ENCODE data around the gene MAGI3. TPM values are rescaled to one million over a fixed set of nuclear protein-coding genes. Genes with fewer than 3 reads are reported as not detected.

MAGI3 gene
- total RNA-seq, 1 donor from 2014 or later = 7.0 TPM

GRCh38 chr1:113416496-113416895, 26.2 kb downstream of the MAGI3 start:
- peaks cover 4% of the 10 kb centered on the region for H3K36me3 Mint-ChIP-seq (ENCODE audit: unreplicated experiment)
- H3K4me1 Mint-ChIP-seq (ENCODE audit: unreplicated experiment) = peaks cover 2% of the 10 kb centered on the region
- no peak overlapping the region for H3K27ac Mint-ChIP-seq (ENCODE audit: unreplicated experiment)
- no peaks in the 10 kb centered on the region for H3K27me3 Mint-ChIP-seq (ENCODE audit: unreplicated experiment)
- H3K4me3 Mint-ChIP-seq (ENCODE audit: unreplicated experiment) = no peak overlapping the region
- H3K9me3 Mint-ChIP-seq (ENCODE audit: unreplicated experiment) = peaks cover 9% of the 10 kb centered on the region
- no peak for DNase-seq (ENCODE audit: extremely low spot score, unreplicated experiment)
- TF ChIP-seq, protein P1, sequence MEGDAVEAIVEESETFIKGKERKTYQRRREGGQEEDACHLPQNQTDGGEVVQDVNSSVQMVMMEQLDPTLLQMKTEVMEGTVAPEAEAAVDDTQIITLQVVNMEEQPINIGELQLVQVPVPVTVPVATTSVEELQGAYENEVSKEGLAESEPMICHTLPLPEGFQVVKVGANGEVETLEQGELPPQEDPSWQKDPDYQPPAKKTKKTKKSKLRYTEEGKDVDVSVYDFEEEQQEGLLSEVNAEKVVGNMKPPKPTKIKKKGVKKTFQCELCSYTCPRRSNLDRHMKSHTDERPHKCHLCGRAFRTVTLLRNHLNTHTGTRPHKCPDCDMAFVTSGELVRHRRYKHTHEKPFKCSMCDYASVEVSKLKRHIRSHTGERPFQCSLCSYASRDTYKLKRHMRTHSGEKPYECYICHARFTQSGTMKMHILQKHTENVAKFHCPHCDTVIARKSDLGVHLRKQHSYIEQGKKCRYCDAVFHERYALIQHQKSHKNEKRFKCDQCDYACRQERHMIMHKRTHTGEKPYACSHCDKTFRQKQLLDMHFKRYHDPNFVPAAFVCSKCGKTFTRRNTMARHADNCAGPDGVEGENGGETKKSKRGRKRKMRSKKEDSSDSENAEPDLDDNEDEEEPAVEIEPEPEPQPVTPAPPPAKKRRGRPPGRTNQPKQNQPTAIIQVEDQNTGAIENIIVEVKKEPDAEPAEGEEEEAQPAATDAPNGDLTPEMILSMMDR (IDR thresholded peaks at IDR 0.05) = no peak

DNA sequence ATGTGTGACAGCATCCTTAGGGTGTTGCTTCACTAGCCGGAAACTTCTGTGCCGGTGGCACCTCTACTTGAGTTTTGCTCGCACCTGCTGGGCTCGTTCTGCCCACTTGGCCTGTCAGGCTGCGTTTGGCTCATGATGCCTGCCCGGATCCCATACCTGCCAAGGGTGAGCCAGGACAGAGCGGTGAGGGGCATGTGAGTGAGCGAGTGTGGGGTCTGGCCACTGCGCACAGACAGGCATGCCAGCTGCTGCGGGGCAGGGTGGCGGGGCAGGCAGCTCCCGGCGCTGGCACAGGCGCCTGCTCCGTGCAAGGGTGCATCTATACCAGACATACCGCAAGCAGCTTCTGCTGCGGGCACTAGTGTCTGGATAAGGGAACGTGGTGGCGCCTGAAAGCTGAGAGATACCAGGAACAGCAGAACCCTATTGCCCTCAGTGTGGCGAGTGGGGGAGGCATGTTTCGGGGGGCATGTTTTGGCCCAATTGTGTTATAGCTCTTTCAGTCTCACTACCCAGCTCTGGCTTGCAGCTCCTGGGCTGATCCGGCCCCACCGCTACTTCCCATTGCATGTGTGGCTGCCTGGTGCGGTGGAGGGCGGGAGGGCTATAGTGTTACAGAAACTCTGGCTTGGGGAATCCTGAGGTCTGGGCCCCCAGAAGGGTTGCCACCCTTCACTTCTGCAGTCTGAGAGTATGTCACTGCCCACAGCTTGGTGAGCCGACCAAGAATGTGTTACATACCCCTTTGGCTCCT, 32.2 kb downstream of the MAGI3 start:
- peaks cover 16% of the 10 kb centered on the region for H3K36me3 Mint-ChIP-seq (ENCODE audit: unreplicated experiment)
- TF ChIP-seq, protein P1 (IDR thresholded peaks at IDR 0.05) = no peak
- H3K27me3 Mint-ChIP-seq (ENCODE audit: unreplicated experiment) = no peaks in the 10 kb centered on the region
- H3K27ac Mint-ChIP-seq (ENCODE audit: unreplicated experiment) = no peak overlapping the region
- peaks cover 23% of the 10 kb centered on the region for H3K9me3 Mint-ChIP-seq (ENCODE audit: unreplicated experiment)
- DNase-seq (ENCODE audit: extremely low spot score, unreplicated experiment) = no peak
- no peaks in the 10 kb centered on the region for H3K4me1 Mint-ChIP-seq (ENCODE audit: unreplicated experiment)
- no peak overlapping the region for H3K4me3 Mint-ChIP-seq (ENCODE audit: unreplicated experiment)

DNA sequence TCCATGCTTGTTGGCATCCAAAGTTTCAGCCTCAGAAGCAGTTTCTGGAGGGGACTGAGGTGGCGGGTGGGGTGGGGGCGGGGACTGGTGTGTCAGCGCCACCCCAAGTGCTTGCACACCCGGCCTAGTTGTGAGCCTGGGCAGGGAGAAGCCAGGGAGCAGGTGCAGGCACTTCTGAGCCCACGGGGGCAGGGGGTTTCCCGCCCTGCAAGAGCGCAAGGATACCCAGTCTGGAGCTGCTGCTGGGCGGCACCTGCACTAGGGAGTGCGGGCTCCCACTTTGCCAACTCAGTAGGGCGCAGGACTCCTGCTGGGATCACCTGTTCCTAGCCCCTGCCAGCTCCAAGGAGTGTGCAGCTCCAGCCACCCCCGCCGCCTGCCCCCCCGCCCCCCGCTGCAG, 33.5 kb downstream of the MAGI3 start:
- H3K4me1 Mint-ChIP-seq (ENCODE audit: unreplicated experiment) = no peaks in the 10 kb centered on the region
- H3K27ac Mint-ChIP-seq (ENCODE audit: unreplicated experiment) = no peak overlapping the region
- H3K27me3 Mint-ChIP-seq (ENCODE audit: unreplicated experiment) = no peaks in the 10 kb centered on the region
- no peak for DNase-seq (ENCODE audit: extremely low spot score, unreplicated experiment)
- H3K4me3 Mint-ChIP-seq (ENCODE audit: unreplicated experiment) = no peak overlapping the region
- TF ChIP-seq, protein P1 (IDR thresholded peaks at IDR 0.05) = no peak
- peaks cover 16% of the 10 kb centered on the region for H3K36me3 Mint-ChIP-seq (ENCODE audit: unreplicated experiment)
- peaks cover 23% of the 10 kb centered on the region for H3K9me3 Mint-ChIP-seq (ENCODE audit: unreplicated experiment)

DNA sequence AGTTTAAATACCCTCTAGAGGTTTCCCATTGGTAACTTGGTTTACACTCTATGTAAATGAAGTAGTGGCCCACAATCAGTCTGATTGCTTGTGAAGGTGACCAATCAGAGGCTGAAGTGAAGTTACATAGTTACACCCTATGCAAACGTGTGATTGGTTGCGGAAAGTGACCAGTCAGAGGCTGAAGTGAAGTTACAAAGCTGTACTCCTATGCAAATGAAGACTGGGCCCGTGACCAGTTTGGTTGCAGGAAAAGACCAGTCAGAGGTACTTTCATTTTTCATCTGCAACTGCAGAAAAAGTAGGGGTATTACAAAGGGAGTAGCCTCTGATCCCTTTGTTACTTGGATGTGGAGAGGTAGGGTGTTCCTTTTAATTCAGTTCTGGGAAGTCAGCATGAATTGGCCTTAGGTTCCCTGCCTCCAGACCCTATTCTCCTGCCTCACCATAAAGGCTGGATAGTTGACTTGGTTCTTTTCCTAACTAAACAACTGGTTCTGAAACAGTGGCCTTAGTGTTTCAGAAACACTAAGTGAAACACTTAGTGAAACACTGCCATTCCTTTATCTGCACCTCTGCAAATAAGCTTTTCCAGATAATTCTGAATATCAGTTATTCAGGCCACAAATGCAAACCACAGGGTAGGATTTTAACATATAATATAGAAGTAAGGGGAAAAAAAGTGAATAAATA, 39.3 kb downstream of the MAGI3 start:
- TF ChIP-seq, protein P1 (IDR thresholded peaks at IDR 0.05) = no peak
- H3K4me1 Mint-ChIP-seq (ENCODE audit: unreplicated experiment) = peaks cover 2% of the 10 kb centered on the region
- H3K27ac Mint-ChIP-seq (ENCODE audit: unreplicated experiment) = no peak overlapping the region
- no peak overlapping the region for H3K4me3 Mint-ChIP-seq (ENCODE audit: unreplicated experiment)
- H3K9me3 Mint-ChIP-seq (ENCODE audit: unreplicated experiment) = peaks cover 13% of the 10 kb centered on the region
- peaks cover 10% of the 10 kb centered on the region for H3K36me3 Mint-ChIP-seq (ENCODE audit: unreplicated experiment)
- DNase-seq (ENCODE audit: extremely low spot score, unreplicated experiment) = no peak
- H3K27me3 Mint-ChIP-seq (ENCODE audit: unreplicated experiment) = no peaks in the 10 kb centered on the region

- TF ChIP-seq, protein P1 (IDR thresholded peaks at IDR 0.05) = no peak
- H3K9me3 Mint-ChIP-seq (ENCODE audit: unreplicated experiment) = no peaks in the 10 kb centered on the region
- DNase-seq (ENCODE audit: extremely low spot score, unreplicated experiment) = no peak
- no peak overlapping the region for H3K4me3 Mint-ChIP-seq (ENCODE audit: unreplicated experiment)
- no peaks in the 10 kb centered on the region for H3K27me3 Mint-ChIP-seq (ENCODE audit: unreplicated experiment)
- no peak overlapping the region for H3K27ac Mint-ChIP-seq (ENCODE audit: unreplicated experiment)
- no peaks in the 10 kb centered on the region for H3K36me3 Mint-ChIP-seq (ENCODE audit: unreplicated experiment)
- peaks cover 2% of the 10 kb centered on the region for H3K4me1 Mint-ChIP-seq (ENCODE audit: unreplicated experiment)
These were observed 42.9 kb downstream of the MAGI3 start for GRCh38 chr1:113433184-113433583.
